Activated CD8-positive, alpha-beta memory T cell treated with anti-CD3 and anti-CD28 coated beads, Interleukin-2, amount 50 U/mL, for 4 hours (primary cell): ENCODE measurements around the gene SUCNR1.
"Not testable (repeated sequence)": the region's sequence is repeated elsewhere in the genome, so short reads cannot be mapped to it uniquely, and the experiment has no call there.

Source experiments
- DNase-seq: peaks from one replicate; pipeline ENCODE4 v3.0.0-alpha.2; 2020

Gene SUCNR1

DNA sequence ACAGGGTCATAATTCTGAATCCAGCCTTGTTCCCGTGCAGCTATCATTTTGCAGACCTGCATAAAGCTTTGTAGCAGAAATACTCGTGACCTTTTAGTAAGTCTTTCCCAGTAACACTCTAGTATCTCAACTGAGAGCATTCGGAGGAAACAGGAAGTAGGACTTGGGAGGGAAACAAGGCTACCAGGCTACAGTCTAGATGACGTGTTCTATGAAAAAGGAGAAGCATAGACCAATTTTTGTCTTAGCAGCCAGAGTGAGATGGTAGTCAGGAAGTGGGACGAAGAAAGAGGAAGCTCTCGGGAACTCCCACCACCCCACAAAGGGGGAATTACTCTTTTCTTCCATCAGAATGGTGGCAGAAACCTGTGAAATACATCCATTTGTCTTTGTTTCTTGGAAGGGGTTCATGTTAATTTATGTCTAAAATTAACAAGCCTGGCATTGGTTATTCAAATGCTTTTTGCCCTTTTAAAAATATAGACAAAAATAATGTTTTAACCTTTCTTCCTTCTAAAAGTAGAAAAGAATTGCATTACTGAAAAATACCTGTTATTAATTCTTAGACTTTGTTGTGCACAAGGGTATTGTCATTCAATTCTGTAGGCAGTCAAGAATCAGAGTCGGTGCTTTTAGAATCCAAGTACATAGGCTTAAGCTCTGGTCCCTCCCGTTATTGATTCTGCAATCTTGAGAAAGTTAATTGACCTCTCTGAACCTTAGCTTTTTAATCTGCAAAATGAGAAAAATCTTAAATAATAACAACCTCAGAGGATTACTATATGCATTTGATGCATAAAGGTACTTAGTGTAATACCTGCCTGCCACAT is 1.6 kb upstream of the SUCNR1 start:
- DNase-seq = no peak

DNA sequence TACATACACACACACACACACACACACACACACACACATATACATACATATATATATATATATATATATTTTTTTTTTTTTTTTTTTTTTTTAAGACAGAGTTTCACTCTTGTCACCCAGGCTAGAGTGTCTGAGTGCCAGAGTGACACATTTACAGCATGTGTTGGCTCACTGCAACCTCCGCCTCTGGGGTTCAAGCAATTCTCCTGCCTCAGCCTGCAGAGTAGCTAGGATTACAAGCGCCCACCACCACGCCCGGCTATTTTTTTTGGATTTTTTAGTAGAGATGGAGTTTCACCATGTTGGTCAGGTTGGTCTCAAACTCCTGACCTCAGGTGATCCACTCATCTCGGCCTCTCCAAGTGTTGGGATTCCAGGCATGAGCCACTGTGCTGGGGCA is 636 bp downstream of the SUCNR1 start:
- DNase-seq = not testable (repeated sequence)

DNA sequence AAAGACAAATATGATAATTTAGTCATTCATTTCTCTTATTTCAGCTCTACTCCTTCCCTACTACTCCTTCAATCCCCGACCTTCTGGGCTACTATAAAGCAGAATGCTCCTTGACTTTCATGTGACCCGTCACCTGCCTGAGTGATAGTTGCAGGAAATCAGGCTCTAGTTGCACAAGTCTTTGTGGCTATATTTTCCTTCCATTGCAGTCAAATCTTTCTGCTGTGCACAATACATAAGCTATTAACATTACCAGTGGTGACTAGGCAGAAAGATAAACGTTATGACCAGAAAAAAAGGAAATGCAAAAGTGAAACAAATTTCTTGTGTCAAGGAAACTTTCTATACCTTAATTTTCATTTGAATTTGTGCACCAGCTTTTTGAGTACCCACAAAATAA is 2.3 kb downstream of the SUCNR1 start:
- no peak for DNase-seq

DNA sequence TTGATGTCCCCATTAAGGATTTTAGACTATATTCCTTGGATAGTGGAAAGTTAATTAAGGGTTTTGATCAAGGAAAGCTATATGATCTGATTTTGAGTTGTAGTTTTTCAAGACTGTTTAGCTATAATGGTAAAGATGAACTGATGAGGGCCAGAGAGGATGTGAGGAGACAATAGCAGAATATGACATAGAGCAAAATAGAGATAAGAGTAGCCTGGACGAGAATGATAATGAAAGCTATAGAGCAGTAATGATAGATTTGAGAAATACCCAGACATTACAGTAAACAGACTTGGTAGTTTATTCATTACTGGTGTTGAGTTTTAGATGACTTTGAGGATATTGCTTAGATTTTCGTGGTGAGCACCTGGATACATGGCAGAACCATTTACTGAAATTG is 3.8 kb downstream of the SUCNR1 start:
- DNase-seq = no peak

DNA sequence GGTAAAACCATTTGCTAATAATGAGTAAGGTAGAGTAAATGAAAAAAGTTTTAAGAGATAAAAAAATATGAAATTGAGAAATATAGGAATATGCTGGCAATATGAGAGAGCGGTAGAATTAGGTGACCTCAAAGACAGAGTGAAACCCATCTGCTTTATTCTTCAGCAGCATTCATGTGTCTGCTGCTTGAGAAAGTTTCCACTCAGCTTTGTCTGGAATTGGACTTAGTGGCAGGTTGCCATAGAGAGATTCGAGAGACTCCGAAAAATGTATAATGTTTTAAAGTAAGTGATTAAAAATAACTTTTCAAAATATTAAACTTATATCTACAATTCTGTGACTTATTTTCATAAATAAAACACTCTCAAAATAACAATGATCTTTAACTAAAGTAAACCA is 5.0 kb downstream of the SUCNR1 start:
- no peak for DNase-seq

DNA sequence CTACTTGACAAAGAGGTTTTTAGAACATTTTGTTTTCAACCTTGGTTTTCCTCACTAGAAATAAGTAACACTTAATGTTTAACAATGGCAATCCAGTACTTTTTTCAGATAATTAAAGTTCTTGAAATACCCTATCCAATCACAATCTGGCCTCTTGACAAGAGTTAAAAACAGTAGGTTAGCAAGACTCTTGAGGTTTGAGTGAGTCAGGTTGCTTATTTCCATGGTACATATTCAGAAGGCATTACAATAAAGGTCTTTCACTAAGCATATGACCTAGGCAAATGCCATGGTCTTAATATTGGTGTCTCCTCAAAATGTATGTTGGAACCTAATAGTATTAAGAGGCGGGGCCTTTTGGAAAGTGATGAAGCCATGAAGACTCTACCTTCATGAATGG is 5.6 kb downstream of the SUCNR1 start:
- no peak for DNase-seq

DNA sequence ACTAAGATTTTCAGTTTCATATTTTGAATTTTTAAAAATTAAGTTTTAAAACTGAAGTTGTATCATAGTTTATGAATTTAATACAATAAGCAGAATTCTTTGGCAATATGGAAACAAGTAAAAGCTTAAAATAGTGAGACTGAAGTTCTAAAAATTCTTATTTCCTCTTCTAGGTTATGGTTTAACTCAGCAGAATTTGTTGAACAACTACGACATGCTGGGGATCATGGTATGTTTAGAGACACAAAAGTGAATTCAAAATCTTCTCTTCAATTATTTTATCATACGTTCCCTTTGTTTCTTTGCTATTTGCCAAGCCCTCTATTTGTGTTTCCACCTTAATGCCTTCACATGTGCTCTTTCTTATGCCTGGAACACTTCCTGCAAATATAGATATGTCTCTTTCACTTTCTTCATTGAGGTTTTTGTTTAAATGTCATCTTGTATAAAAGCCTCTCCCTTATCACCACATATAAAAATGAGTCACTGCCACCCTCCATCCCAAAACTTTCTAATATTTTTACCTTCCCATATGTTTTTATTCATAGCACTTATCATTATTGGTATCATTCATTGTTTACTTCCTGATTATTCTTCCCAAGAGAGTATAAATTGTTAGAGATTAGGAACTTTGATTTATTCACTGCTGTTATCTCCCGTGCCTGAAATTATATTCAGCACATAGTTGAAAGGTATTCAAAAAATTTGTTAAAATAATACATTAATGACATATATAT is 6.4 kb downstream of the SUCNR1 start:
- DNase-seq = no peak

DNA sequence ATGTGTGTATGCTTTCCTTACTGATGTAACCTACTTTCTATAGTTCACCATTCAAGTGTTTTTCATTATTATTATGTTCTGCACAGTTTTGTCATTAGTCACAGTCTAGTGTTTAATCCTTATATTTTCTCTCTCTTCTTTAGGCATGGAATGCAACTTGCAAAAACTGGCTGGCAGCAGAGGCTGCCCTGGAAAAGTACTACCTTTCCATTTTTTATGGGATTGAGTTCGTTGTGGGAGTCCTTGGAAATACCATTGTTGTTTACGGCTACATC is 6.9 kb downstream of the SUCNR1 start:
- DNase-seq = no peak

DNA sequence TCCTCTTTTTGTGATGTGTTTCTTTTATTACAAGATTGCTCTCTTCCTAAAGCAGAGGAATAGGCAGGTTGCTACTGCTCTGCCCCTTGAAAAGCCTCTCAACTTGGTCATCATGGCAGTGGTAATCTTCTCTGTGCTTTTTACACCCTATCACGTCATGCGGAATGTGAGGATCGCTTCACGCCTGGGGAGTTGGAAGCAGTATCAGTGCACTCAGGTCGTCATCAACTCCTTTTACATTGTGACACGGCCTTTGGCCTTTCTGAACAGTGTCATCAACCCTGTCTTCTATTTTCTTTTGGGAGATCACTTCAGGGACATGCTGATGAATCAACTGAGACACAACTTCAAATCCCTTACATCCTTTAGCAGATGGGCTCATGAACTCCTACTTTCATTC is 7.7 kb downstream of the SUCNR1 start:
- no peak for DNase-seq

DNA sequence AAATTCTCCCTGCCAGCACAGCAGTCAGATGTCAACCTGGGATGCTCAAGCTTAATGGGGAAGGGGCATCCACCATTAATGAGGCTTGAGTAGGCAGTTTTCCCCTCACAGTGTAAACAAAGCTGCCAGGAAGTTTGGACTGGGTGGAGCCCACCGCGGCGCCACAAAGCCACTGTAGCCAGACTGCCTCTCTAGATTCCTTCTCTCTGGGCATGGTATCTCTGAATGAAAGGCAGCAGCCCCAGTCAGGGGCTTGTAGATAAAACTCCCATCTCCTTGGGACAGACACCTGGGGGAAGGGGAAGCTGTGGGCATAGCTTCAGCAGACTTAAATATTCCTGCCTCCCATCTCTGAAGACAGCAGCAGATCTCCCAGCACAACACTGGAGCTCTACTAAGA is 12.0 kb downstream of the SUCNR1 start:
- DNase-seq = not testable (repeated sequence)

DNA sequence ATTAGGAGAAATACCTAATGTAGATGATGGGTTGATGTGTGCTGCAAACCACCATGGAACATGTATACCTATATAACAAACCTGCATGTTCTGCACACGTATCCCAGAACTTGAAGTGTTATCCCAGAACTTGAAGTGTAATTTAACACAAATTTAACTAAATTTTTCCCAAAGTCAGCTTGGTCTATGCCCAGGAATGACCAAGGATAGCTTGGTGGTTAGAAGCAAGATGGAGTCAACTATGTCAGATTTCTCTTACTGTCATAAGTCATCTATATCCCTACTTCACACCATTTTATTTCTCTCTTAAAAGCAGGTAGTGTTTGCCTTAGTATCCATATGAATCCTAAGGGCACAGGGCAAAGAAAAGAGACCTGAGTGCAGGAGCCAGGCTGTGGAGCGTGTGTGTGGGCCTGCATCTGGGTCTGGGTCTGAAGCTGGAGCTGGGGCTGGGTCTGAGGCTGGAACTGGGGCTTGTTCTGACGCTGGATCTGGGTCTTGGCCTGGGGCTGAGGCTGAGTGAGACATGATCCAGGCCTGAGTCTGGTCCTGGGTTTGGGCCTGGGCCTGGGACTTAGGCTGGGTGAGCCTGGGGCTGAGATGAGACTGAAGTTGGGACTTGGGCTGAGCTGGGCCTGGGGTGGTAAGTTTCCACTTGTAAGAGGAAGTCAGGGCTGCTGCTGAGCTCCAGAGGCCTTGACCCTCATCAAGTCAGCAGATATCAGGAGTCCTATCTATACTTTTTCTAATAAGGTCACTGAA is 14.2 kb downstream of the SUCNR1 start:
- DNase-seq = not testable (repeated sequence)

DNA sequence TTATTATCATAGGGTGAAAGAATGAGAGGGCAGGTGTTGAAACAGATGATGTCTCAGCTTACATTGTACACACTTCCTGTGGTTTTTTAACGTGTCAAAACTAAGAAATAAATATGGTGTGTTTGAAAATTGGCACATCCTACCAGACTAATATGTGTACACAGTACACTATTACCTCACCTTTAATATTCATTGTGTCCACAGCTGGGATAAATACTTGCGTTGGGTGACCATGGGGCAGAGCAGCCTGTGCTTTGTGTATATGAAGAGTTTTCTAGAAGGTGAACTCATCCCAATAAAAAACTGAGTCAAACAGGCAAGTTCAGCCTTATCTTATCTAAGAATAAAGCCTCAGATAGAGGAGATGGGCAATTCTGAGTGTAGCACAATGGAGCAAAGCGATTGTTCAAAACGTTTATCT is 17.3 kb downstream of the SUCNR1 start:
- no peak for DNase-seq

DNA sequence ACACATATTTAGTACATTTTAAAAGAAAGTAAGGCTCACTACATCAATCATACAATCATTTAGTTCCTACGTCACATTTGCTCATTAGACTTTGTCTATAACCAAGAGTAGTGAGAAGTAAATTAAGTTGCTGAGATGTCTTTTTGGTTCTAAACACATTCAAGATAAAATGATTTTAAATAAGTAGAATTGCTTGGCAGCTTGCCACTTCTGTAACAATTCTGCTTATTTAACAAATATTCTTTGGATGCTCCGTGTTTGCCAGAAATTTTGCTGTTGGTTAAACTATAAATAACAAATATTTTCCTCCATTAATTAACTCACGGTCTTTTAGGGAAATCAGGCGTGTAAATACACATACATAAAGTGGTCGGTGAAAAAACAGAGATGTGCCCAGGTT is 18.3 kb downstream of the SUCNR1 start:
- no peak for DNase-seq

DNA sequence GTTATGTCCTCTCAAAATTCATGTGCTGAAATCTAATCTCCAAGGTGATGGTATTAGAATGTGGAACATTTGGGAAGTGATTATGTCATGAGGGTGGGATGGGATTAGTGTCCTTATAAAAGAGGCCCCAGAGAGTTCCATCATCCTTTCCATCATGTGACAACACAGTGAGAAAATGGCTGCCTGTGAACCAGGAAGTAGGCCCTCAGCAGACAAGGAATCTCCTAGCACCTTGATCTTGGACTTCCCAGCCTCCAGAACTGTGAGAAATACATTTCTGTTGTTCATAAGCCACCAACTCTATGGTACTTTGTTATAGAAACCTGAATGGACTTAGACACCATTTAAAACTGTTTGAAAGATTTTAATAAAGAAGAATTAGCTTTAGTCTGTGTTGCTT is 20.8 kb downstream of the SUCNR1 start:
- DNase-seq = no peak

DNA sequence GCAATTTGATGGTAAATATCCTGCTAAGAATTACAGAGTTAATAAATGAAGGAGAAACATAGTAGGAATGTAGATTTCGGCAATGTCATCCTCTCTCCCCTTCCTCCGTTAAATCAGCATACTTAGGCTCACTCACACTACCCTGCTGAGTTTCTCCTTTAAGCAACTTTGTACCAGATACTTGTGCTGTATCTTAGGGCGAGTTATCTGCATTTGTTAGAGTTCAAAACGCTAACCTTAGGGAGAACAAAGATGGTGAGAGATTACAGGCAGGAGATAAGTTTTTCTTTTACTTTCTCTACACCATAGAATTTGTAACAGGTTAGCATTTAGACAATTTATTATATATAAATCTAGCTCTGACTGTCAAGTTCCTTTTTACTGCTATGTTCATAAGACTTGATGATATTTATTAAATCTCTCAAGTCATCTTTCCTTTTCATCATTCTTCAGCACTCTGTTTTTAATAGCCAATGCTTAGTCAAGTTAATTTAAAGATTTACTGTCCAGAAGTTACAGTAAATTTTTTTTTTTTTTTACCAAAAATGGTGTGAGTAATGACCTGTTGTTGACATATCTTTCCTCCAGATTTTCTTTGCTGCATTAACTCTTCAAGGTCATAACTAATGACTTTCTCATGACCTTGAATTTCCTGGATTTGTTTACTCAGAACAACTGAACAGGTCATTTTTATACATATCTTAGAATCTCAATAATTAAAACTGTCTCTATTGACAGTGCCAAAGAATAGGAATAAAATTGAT is 22.2 kb downstream of the SUCNR1 start:
- DNase-seq = no peak

DNA sequence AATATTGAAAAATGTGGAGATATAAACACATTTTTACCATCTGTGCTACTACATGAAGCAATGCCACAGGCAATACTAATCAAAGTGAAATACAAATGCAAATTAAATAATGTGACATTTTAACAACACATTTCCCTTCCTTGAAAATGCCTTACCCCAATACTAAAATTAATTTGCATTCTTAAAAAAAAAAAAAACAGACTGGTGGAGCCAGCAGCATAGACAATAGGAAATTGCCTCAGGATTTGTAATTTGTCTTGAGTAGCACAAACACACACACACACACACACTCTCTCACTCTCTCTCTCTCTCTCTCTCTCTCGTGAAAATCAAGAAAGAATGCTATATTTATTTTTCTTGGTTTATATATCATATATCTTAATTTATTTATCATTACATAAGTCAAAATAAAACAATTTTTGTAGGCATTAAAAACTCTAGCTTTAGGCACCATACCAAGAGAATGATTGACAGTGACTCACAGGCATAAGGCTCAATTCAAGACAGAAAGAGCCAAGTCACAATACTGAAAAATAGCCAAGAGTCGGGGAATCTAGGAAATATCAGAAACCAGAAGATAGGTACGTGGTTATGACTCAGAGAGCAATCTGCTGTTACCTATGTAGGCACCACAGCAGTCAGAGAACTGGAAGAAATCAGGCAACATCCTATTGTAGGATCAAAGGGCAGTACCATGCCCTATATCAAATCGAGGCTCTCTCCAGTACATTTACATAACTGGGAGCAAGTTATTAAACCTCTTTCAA is 23.0 kb downstream of the SUCNR1 start:
- no peak for DNase-seq

DNA sequence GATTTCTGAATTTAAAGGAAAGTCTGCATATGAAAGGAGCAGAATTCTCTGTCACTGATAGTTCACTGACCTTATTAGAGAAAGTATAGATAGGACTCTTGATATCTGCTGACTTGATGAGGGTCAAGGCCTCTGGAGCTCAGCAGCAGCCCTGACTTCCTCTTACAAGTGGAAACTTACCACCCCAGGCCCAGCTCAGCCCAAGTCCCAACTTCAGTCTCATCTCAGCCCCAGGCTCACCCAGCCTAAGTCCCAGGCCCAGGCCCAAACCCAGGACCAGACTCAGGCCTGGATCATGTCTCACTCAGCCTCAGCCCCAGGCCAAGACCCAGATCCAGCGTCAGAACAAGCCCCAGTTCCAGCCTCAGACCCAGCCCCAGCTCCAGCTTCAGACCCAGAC is 24.7 kb downstream of the SUCNR1 start:
- DNase-seq = not testable (repeated sequence)

DNA sequence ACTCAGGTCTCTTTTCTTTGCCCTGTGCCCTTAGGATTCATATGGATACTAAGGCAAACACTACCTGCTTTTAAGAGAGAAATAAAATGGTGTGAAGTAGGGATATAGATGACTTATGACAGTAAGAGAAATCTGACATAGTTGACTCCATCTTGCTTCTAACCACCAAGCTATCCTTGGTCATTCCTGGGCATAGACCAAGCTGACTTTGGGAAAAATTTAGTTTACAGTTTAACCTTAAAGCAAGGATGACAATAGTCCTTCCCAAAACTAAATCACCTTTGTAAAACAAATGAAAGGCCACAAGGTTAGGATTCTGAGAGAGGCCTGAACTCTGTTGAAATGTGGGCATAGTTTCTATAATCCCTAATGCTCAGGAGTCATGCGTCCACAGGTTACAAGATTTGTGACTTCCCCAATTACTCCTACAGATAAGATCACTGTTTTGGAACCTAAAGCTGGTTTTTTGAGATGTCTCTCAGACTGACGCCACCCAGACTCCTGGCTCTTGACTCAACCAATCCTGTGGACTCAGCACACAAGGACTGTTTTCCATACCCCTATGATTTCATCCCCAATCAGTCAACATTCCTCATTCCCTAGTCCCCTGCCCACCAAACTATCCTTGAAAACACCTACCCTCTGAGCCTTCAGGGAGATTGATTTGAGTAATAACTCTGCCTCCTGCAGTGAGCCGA is 25.3 kb downstream of the SUCNR1 start:
- DNase-seq = not testable (repeated sequence)

DNA sequence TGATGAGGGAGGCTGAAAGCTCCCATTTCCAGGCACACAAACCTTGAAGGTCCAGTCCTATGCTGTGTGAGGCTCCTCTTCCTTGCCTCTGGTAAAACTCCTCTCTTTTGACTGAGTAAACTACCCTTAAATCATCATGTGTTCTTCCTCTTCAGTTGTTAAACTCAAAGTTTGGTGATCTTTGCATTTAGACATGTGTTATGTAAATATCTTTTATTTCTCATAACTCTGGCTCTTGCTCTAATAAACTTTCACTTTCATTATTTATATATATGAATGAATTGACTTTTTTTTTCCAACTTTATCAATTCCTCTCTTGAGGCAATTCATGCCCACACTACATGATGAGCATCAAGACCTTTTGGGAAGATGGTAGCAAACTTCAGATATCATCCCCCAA is 26.6 kb downstream of the SUCNR1 start:
- no peak for DNase-seq

DNA sequence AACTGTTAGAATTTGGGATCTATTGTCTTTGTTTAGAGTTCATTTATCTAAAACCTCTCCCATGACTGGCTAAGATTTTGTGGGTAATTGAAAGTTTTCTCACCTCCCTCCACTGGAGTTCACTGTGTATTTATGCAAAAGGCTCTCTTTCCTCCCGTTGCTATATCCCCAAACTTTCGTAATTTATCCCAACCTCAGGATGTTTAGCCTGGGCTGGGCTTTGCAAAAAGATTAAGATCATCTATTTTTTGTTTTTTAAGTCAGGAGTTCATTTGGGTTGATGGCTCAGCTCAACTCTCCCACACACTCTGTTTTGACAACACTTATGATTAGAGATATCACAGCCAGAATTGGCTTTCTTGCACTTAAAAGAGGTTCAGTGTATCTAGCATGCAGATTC is 27.0 kb downstream of the SUCNR1 start:
- DNase-seq = no peak

DNA sequence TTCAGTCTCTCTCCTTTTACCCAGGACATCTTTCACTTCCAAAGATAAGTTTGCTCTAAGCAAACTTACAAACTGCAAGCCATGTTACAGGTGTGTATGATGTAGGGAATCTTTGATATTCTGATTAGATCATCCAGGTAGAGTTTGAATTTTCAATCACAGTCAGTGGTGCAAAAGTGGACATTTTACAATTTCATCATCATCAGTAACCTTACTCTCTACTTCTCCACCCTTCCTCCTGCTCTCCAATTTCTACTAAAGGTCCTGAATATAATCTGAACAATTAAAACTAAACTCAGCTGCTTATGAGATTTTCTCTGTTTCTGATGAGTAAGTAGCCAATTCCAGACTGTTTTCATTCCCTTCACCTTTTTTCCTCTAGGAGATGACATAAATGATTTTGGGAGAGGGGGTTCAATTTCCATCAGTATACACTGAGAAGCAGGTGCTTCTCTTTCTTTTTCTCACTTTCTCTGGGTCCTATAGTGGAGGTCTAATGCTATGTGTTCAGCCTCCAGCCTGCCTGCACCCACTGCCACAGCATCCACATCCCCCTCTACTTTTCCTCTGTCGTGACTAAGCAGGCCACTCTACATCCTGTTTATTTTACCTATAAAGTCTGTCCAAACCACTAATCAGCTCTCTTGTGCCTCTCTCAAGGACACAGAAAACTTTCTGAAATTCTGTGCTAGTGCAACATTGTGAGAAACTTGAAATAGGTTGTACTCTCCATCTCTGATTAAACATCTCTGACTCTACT is 27.6 kb downstream of the SUCNR1 start:
- DNase-seq = no peak
